Umbilical cord (tissue), 2 donors: ENCODE data around the gene SERTAD1. TPM values are rescaled to one million over a fixed set of nuclear protein-coding genes. Genes with fewer than 3 reads are reported as not detected.
A peak's percentile ranks its signal among the peaks of the same experiment; 100 is the strongest.
"Not testable (repeated sequence)": the region's sequence is repeated elsewhere in the genome, so short reads cannot be mapped to it uniquely, and the experiment has no call there.

Experiments
- DNase-seq: peaks from one replicate; pipeline ENCODE4 v3.0.0-alpha.2; 2015; ENCODE audit warnings: low spot score
- total RNA-seq: library from RNA; depleted of rRNA; stranded (reverse); fragments of >200 nt; gene quantifications from one replicate; pipeline ENCODE4 v1.2.3, GENCODE V29; 2014; ENCODE audit warnings: low replicate concordance; ENCODE audit not compliant: insufficient read depth

Gene SERTAD1
- total RNA-seq, 1 donor from 2014 or later, result 17.1 TPM

DNA sequence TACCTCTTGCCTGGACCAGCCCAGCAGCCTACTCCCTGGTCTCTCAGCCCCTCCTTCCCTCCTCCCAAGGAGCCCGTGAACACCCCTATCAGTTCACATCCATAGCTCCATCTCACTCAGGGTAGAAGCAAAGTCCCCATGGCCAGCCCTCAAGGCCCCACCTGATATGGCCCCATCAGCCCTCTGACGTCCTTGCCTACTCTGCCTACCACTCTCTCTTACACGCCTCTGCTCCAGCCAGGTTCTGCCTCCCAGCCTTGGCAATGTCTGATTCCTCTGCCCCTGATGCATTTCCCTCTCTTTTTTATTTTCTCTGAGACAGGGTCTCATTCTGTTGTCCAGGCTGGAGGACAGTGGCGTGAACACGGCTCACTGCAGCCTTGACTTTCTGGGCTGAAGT lies 26.2 kb upstream of the SERTAD1 start:
- DNase-seq, result no peak

DNA sequence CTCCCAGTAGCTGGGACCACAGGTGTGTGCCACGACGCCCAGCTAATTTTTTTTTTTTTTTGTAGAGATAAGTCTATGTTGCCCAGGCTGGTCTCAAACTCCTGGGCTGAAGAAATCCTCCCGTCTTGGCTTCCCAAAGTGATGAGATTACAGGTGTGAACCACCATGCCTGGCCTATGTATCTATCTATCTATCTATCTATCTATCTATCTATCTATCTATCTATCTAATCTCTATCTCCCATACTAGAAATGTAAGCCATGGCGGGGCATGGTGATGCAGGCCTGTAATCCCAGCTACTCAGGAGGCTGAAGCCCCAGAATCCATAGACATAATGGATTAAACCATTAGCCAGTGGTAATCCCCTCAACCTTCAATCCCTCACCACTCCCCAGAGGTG lies 24.9 kb upstream of the SERTAD1 start:
- DNase-seq, result no peak

DNA sequence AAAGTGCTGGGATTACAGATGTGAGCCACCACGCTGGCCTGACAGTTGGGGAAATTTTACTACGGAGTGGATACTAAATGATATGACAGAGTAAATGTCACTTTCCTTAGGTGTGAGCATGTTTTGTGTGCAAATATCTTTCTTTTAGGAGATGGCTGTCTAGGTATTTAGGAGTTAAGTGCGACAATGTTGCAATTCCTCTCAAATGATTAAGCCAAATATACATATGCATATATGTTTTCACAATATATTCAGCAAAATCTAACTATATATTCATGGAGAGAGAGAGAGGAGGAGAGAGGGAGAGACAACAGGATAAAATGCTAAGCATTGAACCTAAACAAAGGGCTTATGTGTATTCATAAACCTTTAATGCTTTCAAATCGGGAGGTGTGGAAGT lies 23.7 kb upstream of the SERTAD1 start:
- DNase-seq, result no peak

DNA sequence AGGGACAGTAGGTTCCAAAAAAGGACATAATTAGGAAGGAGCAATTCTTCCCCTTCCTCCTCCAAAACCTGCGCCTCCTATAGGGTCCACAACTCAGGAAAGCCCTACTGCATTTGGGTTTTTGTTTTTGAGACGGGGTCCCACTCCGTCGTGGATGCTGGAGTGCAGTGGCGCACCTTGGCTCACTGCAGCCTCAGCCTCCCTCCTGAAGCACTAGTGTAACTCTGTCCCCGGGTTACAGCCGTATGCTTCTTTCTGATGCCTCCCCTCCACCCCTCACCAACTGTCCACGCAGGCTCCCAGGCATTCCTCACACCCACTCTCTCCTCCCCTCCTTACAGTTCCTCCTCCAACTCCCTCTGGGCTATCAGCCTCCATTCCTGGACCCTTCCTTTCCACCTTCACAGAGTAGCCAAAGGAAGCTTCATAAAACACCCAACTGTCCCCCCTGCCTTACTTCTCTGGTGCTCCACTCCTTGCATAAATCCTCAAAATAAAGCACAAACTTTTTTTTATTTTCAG lies 20.5 kb upstream of the SERTAD1 start:
- no peak for DNase-seq

DNA sequence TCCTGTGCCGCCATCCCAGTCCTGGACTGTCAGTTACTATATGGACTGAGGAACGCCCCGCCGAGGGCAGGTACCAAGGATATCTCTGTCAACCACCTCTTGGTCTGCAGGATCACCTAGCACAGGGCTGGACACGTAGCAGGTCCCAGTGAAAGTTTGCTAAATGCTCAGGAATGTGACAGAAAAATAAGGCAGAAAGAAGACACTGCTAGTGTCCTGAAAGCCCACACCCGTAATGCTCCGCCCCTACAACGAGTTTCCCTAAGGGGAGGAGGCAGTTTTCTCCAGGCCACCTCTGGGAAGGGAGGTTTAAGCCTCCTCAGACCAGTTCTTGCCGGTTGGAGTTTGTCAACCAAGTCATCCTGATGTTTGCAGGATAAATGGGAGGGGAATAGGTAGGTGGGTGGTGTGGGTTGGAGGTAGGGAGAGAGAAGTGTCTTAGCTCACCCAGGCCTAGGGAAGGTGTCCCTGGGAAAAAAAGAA lies 20.0 kb upstream of the SERTAD1 start:
- DNase-seq, result peak; percentile 92

DNA sequence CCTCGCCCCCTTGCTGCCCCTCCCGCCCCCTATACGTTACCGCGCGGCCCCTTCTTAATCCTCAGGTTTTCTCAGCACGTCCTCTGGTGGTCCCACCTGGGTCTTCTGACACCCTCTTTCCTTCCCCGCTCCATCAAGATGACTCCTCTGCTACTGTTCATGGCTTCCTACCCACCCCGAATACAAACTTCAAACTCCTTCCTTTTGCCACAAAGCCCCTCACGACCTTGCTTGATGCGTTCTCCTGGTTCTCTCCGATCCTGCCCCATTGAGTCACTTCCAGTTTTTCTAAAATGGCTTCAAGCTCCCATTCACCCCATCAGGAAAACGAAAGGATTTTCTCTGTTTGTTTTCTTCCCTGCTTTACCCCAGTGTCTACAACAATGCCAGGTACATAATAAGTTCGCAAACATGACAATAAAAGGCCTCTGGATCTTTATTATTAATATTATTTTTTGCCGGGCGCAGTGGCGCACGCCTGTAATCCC lies 19.1 kb upstream of the SERTAD1 start:
- no peak for DNase-seq

DNA sequence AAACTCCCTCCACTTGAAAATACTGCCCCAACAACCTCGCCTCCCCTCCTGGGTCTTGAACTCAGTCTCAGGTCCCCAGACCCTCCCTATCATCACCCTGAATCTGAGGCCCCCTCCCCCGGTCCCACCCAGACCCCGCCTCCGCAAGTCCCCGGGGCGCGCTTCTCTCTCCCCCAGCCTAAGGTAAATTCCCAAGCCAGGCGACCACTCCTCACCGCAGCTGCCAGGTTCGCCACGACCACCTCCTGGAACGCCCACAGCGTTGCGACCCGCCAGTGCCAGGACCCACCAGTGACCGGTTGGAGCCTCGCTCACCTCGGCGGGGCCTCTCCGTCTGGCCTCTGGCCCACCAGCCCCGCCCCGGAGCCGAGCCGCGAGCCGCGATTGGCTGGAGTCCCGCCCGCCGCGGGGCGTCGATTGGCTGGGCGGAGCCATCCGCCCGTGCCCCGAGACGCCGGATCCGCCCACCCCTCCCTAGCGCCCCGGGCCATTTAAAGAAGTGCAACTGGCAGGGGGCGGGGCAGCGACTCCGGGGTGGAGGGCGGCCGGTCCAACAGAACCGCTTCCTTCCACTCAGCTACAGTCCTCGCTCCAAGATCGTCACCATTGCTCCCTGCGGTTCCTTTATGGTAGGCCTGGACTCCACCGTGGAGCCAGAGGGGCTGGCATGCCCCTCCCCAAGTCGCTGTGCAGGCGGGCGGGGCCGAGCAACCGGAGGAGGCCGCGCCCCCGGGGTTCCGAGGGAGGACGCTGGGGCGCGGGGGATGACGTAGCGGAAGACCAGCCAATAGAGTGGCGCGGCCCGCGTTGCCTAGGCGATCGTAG lies 18.4 kb upstream of the SERTAD1 start, which contains the start of gene SERTAD3:
Gene SERTAD3 (minus strand): TSS at position 336 of the 825 bp plus-strand sequence. CDS start 2,255 bp downstream, outside the sequence.
- peak; percentile 98 for DNase-seq

DNA sequence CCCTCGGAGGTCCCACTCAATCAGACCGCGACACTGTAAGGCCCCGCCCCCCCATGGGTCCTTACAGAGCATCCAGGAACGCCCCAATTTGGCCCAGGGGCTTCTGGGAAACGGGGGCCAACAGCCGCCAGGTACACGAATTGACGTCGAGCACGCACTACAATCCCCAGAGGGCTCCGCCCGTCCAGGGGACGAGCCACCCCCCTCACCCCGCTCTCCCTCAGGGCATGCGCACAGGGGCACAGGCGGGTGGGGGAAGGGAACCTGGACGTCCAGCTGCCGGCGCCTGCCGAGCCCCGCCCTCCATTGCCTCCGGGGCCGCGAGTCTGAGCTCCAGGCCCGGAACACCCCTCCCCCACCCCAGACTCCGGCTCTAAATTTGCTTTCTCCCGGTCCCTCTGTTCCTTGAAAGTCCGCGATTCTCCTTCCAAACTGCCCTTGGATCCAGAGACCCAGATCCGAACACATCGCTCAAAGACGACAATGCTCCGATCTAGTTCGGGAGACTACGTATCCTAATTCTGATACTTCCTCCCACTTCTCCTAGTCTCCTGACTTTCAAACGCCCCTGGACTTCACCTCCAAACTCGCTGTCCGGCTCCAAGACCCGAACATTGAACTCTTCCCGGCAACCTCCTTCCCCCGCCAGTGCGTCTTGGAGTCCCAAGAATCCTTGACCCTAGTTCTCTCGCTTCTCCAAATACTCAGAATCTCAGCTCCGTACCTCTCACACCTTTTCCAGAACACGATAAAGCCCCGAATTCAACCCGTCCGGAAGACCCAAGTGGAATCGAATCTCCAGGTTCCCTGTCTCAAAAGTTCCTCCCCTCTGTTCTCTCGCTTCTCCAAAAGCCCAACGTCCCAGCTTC lies 17.6 kb upstream of the SERTAD1 start:
- peak; percentile 100 for DNase-seq

DNA sequence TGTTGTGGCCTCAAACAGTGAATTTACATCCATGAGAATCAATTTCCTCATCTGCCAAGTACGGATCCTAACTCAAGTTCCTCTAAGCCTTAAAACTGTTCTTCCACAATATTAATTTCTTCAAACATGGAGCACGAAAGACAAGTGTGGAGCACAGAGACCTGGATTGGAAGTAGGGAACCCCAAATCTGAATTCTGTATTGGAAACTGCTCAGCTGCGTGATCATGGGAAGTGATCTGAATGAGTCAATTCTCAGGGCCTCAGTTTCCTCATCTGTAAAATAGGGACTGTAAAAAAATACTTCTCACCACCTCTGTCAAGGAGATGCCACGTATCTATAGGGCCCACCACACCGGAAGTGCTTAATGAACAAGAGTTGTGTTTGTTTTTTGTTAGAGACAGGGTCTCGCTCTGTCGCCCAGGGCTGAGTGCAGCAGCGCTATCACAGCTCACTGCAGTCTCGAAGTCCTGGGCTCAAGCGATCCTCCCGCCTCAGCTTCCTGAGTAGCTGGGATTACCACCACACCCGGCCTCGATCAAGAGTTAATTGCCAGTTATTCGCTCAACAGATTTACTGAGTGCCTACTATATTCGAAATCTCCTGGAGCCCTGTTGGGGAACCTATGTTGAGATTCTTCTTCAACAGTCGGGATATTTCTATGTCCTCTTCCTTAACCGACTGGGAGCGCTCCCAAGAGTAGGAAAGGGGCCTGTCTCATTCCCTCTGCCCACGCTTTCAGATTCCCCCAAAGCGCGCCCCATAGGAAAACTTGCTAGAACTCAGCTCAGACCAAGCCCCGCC lies 16.7 kb upstream of the SERTAD1 start:
- no peak for DNase-seq

DNA sequence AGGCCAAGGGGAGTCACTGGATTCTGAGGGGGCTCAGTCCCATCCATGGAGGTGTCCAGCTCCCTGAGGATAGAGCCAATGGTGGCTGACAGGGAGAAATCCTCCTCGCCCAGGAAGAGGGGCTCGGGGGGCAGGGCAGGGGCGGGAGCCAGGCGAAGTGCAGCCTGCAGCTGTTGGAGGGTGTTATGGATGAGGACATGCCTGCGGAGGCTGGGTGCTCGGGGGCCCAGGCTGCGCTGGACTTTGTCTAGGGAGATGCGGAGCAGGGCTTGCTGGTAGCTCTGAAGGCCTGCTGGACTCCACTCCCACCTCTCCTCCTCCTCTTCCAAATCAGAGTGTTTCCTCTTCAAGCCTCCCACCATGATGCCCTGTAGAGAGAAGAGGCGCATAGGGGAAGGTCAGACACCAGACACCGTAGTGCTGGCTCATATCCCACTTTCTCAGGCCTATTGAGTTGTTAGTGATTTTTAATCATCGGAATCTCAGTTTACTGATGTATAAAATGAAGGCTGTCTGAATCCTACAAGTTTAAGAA lies 16.0 kb upstream of the SERTAD1 start:
- no peak for DNase-seq

DNA sequence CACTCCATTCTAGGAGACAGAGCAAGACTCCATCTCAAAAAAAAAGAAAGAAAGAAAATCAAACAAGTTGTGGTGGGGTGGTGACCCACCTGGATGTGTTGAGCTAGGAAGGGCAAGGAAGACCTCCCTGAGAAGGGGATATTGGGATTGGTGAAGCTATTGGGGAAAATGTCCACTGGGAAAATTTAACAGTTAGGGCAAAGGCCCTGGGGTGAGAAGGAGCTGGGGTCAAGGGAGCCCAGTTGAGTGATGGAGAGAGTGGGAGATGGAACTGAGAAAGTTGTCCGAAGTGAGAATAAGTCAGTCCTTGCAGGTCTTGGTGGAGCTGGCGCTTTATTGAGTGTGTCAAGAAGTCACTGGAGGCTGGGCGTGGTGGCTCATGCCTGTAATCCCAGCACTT lies 12.5 kb upstream of the SERTAD1 start:
- DNase-seq, result no peak

DNA sequence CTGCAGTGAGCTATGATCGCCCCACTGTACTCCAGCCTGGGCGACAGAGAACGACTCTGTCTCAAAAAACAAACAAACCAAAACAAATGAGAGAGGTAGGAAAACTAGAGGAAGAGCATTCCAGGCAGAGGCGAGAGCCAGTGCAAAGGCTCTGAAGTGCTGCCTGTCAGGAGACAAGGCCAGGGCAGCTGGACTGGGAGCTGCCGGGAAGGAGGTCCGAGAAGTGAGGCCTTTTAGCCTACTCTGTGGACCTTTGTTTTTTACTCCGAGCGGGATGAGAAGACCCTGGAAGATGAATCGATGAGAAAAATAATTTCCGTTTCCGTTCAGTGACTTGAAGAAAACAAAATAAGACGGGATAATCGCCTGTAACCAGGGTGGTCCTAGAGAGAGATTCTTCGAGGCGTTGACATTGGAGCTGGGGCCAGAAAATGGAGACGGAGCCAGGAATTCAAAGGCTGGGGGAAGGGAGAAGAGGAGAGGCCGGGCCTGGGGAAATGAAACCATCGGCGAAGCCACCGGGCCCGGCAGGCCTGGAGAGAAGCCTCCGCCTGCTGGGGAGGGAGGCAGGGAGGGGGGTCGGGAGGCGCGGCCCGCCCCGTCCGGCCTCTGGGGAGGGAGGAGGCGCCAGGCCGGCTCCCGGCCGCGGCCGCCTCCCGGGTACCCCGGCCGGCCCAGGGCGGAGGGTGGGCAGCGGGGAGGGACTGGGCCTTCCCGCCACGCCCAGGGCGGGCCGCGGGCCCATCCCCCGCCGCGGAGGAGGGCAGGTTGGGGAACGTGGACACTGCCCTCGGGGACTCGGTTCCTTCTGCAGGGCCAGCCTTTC lies 7.8 kb upstream of the SERTAD1 start:
- DNase-seq, result peak; percentile 97

DNA sequence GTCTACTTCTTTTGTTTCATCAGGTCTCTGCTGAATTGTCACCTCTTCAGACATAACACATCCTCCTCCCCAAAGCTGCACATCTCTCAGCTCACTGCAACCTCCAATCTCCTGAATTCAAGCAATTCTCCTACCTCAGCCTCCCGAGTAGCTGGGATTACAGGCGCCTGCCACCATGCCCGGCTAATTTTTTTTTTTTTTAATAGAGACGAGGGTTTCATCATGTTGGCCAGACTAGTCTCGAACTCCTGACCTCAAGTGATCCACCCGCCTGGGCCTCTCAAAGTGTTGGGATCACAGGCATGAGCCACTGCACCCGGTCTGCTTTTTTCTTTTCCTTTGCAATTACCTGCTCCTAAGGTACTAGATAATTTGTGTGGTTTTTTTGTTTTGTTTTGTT lies 7.0 kb upstream of the SERTAD1 start:
- not testable (repeated sequence) for DNase-seq

DNA sequence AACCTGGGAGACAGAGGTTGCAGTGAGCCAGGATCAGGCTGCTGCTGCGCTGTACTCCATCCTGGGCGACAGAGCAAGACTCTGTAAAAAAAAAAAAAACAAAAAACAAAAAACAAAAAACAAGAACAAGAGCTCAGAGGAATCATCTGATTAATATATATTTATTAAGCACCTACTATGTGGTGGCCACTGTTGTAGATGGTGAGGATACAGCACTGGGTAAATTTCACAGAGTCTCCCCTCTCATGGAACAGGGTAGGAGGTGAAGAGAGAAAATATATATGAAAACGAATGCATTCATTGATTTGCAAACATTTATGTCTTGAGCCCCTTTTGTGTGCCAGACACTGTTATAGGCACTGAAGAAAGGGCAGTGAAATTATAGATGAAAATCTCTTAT lies 5.9 kb upstream of the SERTAD1 start:
- DNase-seq, result no peak

DNA sequence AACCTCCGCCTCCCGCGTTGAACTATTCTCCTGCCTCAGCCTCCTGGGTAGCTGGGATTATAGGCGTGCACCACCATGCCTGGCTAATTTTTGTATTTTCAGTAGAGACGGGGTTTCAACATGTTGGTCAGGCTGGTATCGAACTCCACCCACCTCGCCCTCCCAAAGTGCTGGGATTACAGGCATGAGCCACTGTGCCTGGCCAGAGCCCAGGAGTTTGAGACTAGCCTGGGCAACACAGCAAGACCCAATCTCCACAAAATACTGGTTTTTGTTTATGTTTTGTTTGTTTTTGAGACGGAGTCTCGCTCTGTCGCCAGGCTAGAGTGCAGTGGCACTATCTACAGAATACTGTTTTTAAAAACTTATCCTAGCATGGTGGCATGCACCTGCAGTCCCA lies 4.5 kb upstream of the SERTAD1 start:
- not testable (repeated sequence) for DNase-seq

DNA sequence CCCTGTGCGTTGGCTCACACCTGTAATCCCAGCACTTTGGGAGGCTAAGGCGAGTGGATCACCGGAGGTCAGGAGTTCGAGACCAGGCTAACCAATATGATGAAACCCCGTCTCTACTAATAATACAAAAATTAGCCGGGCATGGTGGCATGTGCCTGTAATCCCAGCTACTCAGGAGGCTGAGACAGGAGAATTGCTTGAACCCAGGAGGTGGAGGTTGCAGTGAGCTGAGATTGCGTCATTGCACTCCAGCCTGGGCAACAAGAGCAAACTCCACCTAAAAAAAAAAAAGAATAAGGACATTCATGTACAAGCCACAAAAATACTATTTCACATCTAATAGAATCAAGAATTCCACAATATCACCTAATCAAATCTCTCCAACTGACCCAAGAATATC lies 2.4 kb upstream of the SERTAD1 start:
- DNase-seq, result not testable (repeated sequence)

DNA sequence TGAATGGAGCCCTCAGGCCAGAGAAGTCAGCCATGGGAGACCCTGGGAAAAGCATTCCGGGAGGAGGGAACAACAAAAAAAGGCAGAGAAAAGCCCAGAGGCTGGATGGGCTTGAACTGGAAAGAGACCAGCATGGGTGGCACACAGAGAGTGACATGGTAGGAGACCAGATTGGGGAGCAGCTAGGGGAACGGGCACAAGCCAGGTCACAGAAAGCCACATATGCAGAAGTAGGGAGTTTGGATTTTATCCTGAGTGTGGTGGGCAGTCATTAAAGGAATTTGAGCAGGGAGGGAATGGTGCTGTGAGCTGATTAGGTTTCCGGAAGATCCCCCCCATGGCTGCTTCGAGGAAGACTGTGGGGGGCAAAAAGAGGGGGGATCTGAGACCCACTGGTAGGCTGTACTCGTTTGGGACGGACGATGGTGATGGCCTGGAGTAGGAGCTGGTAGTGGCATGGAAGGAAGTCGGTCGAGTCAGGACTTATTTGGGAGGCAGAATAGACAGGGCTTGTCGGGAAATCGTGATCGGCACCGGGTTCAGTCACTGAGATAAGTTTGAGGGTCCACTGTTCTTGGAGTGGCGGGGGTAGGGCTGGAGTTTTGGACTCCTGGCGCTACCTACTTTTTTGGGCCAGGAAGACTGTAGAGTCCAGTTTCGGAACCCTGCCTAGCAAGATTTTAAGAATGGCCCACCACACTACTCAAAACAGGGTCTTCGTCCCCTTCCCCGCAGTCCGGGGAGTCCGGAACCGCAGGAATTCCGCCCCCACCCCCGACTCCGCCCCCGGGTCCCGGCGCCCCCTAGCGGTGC lies 949 bp downstream of the SERTAD1 start:
- peak; percentile 47 for DNase-seq

DNA sequence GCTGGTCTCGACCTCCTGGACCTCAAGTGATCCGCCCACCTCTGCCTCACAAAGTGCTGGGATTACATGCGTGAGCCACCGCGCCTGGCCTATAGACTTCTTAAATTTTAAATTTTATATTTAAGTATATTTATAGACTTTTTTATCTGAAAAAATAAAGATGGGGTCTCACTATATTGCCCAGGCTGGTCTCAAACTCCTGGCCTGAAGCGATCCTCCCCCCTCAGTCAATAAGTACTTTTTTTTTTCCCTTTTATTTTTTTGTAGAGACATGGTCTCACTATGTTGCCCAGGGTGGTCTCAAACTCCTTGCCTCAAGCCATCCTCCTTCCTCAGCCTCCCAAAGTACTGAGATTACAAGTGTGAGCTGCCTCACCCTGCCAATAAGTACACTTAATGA lies 1.9 kb downstream of the SERTAD1 start:
- DNase-seq, result no peak
